Right ventricle myocardium superior (tissue), 1 donor: ENCODE data around the gene SLC5A6. TPM values are rescaled to one million over a fixed set of nuclear protein-coding genes. Genes with fewer than 3 reads are reported as not detected.
A peak's percentile ranks its signal among the peaks of the same experiment; 100 is the strongest.
"Not testable (repeated sequence)": the region's sequence is repeated elsewhere in the genome, so short reads cannot be mapped to it uniquely, and the experiment has no call there.

Source experiments
- ATAC-seq: fragments of 200-7000 bp; cut with Tn5 transposase; one replicate; pipeline ENCODE4 v1.9.1; 2020; ENCODE audit warnings: mild to moderate bottlenecking; ENCODE audit not compliant: poor library complexity
- DNase-seq: peaks from one replicate; pipeline ENCODE4 v3.0.0-alpha.2; 2020
- intact Hi-C: fragments of 100-400 bp; cut with DNase I; formaldehyde crosslinking; loops from one replicate; pipeline ENCODE4 v1.11.2; 2022
- total RNA-seq: library from RNA; stranded (reverse); fragmentation: NEBNext Ultra II Directional; extraction: Animal tissue kit (Norgen Biotek cat#: 25700); gene quantifications from one replicate; pipeline ENCODE4 v1.2.1, GENCODE V29; 2021
- donor health status: DM: no; HTN: yes; CAD: no; lungs with severe emphysema.

SLC5A6 gene
- total RNA-seq, 1 donor from 2014 or later = 12.3 TPM

- DNase-seq = no peak
- ATAC-seq = peak; percentile 4
- intact Hi-C loops = no loop called here
These were observed 676 bp downstream of the SLC5A6 start for GRCh38 chr2:27211241-27211942.

DNA sequence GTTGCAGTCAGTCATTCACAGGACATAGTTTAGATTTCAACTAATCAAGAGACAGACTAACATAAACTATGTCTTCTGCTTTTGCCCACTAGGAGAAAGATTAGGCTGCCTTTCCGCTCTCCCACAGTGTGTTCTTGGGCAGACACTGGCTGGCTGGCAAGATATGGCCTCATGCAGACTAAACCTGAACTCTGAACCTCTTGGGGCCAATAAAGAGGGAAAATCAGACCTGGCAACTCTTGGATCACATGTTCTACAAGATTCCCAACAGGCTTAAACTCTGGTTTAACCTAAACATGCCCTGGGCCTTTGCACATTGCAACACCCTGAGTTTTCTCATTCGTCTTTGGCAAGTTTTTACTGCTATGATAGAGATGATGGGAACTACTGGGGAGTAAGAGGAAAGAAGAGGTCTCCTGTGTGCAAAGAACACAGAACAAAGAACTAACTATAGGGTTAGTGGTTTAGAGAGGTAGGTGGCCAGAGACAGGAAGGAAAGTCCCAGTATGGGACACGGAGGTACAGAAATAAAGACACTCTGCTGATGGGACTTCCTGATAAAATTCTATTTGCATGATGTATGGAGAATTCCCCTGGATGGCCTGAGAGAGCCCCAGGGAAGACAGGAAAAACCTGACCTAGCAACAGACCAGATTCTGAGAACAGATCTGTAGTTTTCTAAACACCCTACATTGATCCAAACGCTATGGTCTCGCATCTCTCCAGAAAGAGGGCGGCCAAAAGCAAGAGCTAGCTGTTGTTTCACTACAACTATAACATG lies 2.3 kb downstream of the SLC5A6 start:
- ATAC-seq = no peak

GRCh38 chr2:27208486-27209050 lies 3.5 kb downstream of the SLC5A6 start:
- ATAC-seq (no peak), DNase-seq (no peak)
- intact Hi-C loops = no loop called here

More for the DNA sequence above, 2.3 kb downstream of the SLC5A6 start:
- DNase-seq = no peak
- intact Hi-C loops = no loop called here

- ATAC-seq = no peak
- no peak for DNase-seq
- intact Hi-C loops = no loop called here
These were observed 5.7 kb downstream of the SLC5A6 start for GRCh38 chr2:27206346-27206745.

GRCh38 chr2:27205206-27205605 lies 6.9 kb downstream of the SLC5A6 start:
- intact Hi-C loops = no loop called here
- no peak for DNase-seq
- ATAC-seq = no peak

DNA sequence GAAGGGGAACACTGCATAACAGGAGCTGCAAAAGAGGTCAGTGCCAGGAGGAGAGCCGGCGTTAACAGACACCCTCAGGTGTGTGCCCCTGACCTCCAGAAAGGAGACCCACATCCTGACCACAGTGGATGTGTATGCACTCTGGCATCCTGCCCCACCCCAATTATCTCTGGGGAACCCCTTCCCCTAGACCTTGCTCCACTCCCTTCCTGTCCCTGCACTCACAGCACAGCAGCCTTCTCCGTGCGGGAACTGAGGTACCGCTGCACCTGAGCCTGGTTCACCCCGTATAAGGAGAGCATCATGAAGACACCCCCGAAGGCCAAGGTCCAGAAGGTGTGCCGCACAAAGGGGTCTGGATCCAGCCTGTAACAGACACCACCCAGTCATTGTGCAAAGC lies 7.5 kb downstream of the SLC5A6 start:
- DNase-seq = no peak
- intact Hi-C loops = no loop called here
- ATAC-seq = no peak

GRCh38 chr2:27203741-27204140 lies 8.3 kb downstream of the SLC5A6 start:
- no peak for ATAC-seq
- no peak for DNase-seq
- intact Hi-C loops = no loop called here

DNA sequence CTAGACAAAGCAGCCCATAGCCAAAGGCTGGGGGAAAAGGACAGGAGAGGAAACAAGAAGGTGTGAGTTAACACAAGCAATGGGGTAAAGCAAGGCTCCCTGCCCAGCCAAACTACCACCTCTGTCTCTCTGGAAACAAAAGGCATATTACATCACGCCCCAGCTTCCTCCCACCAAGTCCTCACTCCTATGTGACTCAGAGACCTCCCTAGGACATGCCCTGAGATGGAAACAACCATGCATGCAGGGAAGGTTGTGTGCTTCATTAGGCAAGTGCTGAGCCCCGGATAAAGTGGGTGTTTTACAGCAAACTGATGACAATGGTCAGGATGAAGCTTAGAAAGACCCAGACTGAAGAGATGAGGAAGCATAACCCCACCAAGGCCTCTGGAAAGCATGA lies 9.2 kb downstream of the SLC5A6 start:
- DNase-seq (no peak), ATAC-seq (no peak)
- intact Hi-C loops = no loop called here

DNA sequence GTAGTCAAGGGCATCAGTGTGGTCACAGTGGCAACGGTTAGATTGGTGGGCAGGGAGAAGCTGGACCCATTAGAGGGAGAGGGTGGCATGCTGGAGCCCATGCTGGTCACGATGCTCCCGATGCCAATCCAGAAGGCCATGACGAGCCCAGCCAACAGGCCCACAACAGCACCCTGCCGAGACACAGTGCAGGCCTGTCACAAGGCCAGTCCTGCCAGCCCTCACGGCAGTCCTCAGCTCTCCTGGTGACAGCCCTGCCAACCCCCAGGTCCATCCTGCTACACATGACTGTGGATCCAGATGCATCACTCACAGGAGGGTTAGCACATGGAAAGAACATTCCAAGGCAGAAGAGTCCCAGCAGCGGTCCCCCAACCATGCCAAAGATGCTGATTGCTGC lies 10.4 kb downstream of the SLC5A6 start:
- ATAC-seq = no peak
- intact Hi-C loops = no loop called here
- no peak for DNase-seq

DNA sequence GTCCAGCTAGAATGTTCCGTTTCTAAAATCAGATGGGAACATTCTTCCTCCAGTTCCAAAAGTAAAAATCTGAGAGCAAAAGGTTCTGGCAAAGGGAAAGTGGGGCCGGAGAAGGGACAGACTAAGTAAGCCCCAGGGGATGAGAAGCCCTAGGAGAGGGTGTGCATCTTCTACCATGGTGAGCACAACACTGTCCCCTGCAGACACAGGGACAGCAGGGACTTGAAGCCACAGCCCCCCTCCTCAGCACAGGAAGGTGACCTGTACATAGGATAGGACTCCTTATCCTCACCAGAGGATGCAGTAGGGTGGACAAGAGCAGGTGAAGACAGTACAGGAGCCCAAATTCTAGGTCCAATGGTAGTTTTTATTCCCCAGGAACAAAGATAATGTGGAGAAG lies 12.8 kb downstream of the SLC5A6 start:
- intact Hi-C loops = no loop called here
- no peak for ATAC-seq
- DNase-seq = no peak

DNA sequence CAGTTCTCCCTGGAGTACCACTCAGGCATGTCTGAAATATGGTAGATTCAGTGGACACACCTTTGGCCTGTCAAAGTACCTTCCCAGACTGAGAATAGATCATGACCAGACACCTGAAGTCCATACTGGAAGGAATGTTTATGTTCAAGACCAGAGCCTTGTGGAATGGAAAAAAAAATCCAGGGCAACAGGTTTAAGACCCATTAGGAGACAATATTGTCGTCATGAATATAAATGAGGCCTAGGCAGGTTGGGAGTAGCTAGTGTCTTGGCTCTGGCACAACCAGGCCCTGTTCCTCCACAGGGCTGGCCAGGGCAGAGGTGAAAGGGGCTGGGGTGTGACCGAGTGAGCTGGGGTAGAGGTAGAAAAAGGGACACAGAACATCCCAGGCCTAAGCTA lies 13.4 kb downstream of the SLC5A6 start:
- DNase-seq (no peak), ATAC-seq (no peak)
- intact Hi-C loops = no loop called here

DNA sequence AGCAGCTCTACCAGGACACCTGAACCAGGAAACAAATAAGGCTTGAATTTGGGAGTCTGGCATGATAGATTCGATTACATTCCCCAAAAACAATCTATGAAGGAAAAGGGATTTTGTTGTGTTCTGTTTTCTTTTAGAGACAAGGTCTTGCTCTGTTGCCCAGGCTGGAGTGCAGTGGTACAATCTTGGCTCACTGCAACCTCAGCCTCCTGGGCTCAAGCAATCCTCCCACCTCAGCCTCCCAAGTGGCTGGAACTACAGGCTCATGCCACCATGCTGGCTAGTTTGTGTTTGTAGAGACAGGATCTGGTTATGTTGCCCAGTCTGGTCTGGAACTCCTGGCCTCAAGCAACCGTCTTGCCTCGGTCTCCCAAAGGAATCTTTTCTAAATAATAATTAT lies 14.0 kb downstream of the SLC5A6 start:
- ATAC-seq, DNase-seq, intact Hi-C loops: not testable (repeated sequence)

- ATAC-seq, intact Hi-C loops, DNase-seq: not testable (repeated sequence)
These were observed 16.3 kb downstream of the SLC5A6 start for GRCh38 chr2:27195799-27196198.

GRCh38 chr2:27194538-27195354 lies 17.3 kb downstream of the SLC5A6 start:
- no peak for ATAC-seq
- intact Hi-C loops = loop anchor here (5.0 kb wide), 1 partner anchor 97 kb away; no protein-coding TSS in a partner anchor

DNA sequence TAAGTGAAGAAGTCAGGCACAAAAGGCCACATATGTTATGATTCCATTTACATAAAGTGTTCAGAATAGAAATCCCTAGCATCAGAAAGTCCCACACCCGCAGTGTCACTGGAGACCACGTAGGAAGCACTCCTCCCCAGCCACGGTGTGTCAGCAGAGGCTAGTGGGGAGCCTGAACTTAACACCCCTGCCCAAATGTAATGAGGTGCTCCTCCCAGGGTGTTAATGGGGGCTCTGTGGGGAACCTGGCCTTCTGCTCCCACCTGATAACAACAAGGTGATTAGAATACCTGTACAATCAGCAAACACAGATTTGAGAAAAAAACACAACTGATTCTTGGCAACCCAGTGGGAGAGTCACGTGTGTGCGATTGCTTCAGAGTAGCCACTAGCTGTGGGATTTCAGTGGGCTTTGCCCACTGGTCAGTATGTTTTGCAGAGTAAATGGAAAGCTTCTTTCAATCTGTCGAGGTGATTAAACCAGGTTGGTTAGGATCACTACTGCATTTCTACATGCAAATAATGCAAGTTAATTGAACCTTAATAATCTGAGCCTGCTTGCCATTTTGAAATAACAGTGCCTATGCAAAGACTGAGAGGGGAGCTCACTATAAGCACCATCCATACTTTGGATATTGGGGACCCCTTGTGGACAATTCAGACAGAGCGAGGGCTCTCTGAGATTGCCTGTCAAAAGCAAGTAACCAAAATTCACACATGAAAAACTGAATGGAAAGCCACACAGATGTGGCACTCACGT lies 20.8 kb downstream of the SLC5A6 start:
- intact Hi-C loops = loop anchor here (5.0 kb wide), 1 partner anchor 94 kb away; no protein-coding TSS in a partner anchor
- ATAC-seq (peak; percentile 85), DNase-seq (no peak)

More at GRCh38 chr2:27194538-27195354, 17.3 kb downstream of the SLC5A6 start:
- no peak for DNase-seq

- no peak for DNase-seq
- ATAC-seq = no peak
- intact Hi-C loops = loop anchor here (5.0 kb wide), 1 partner anchor 93 kb away; no protein-coding TSS in a partner anchor
These were observed 22.1 kb downstream of the SLC5A6 start for GRCh38 chr2:27189989-27190388.

- DNase-seq (no peak), ATAC-seq (no peak)
- intact Hi-C loops = no loop called here
These were observed 25.3 kb downstream of the SLC5A6 start for GRCh38 chr2:27186613-27187345.
